ENCODE results near the gene INTS11. TPM values are rescaled to one million over a fixed set of nuclear protein-coding genes. Genes with fewer than 3 reads are reported as not detected.

INTS11 gene
- total and polyA plus RNA-seq, 2 of the 13 experiments (the other 11 are each of a cell fraction or from before 2014, with no cell fraction given) = 52.8 to 94.8 TPM

GRCh38 chr1:1348420-1349255 is 24.2 kb upstream of the INTS11 start (continued):
- TF ChIP-seq GATAD1 (CRISPR knock-in tag; IDR thresholded peaks at IDR 0.05) = no peak
- no peak for TF ChIP-seq ZNF562 (CRISPR knock-in tag; IDR thresholded peaks at IDR 0.05; ENCODE audit: borderline replicate concordance)
- no peak for TF ChIP-seq NBN (conservative IDR thresholded peaks at IDR 0.05)
- no peak for TF ChIP-seq SCMH1 (CRISPR knock-in tag; IDR thresholded peaks at IDR 0.05; ENCODE audit: borderline replicate concordance)
- 0 out of 2 replicates have a peak, but pooled peaks have one; percentile 34 for TF ChIP-seq TMF1 (CRISPR knock-in tag; IDR thresholded peaks at IDR 0.05; ENCODE audit: low read depth)
- TF ChIP-seq ZNF354B (CRISPR knock-in tag; IDR thresholded peaks at IDR 0.05) = no peak
- TF ChIP-seq ZNF367 (CRISPR knock-in tag; IDR thresholded peaks at IDR 0.05; ENCODE audit: borderline replicate concordance) = peak; percentile 43; the same call in 1 of the 2 replicates
- TF ChIP-seq MAX (IDR thresholded peaks at IDR 0.05) = no peak; the same call in 1 of the 2 replicates
- TF ChIP-seq HNRNPL (IDR thresholded peaks at IDR 0.05; ENCODE audit: low read depth, low read length) = no peak
- TF ChIP-seq KMT2A (CRISPR knock-in tag; IDR thresholded peaks at IDR 0.05) = no peak
- TF ChIP-seq, protein P1, sequence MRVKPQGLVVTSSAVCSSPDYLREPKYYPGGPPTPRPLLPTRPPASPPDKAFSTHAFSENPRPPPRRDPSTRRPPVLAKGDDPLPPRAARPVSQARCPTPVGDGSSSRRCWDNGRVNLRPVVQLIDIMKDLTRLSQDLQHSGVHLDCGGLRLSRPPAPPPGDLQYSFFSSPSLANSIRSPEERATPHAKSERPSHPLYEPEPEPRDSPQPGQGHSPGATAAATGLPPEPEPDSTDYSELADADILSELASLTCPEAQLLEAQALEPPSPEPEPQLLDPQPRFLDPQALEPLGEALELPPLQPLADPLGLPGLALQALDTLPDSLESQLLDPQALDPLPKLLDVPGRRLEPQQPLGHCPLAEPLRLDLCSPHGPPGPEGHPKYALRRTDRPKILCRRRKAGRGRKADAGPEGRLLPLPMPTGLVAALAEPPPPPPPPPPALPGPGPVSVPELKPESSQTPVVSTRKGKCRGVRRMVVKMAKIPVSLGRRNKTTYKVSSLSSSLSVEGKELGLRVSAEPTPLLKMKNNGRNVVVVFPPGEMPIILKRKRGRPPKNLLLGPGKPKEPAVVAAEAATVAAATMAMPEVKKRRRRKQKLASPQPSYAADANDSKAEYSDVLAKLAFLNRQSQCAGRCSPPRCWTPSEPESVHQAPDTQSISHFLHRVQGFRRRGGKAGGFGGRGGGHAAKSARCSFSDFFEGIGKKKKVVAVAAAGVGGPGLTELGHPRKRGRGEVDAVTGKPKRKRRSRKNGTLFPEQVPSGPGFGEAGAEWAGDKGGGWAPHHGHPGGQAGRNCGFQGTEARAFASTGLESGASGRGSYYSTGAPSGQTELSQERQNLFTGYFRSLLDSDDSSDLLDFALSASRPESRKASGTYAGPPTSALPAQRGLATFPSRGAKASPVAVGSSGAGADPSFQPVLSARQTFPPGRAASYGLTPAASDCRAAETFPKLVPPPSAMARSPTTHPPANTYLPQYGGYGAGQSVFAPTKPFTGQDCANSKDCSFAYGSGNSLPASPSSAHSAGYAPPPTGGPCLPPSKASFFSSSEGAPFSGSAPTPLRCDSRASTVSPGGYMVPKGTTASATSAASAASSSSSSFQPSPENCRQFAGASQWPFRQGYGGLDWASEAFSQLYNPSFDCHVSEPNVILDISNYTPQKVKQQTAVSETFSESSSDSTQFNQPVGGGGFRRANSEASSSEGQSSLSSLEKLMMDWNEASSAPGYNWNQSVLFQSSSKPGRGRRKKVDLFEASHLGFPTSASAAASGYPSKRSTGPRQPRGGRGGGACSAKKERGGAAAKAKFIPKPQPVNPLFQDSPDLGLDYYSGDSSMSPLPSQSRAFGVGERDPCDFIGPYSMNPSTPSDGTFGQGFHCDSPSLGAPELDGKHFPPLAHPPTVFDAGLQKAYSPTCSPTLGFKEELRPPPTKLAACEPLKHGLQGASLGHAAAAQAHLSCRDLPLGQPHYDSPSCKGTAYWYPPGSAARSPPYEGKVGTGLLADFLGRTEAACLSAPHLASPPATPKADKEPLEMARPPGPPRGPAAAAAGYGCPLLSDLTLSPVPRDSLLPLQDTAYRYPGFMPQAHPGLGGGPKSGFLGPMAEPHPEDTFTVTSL (CRISPR knock-in tag; IDR thresholded peaks at IDR 0.05; ENCODE audit: borderline replicate concordance) = no peak
- no peak for TF ChIP-seq REXO4 (CRISPR knock-in tag; IDR thresholded peaks at IDR 0.05; ENCODE audit: borderline replicate concordance)
- TF ChIP-seq RBAK (CRISPR knock-in tag; IDR thresholded peaks at IDR 0.05) = no peak
- TF ChIP-seq, protein P2, sequence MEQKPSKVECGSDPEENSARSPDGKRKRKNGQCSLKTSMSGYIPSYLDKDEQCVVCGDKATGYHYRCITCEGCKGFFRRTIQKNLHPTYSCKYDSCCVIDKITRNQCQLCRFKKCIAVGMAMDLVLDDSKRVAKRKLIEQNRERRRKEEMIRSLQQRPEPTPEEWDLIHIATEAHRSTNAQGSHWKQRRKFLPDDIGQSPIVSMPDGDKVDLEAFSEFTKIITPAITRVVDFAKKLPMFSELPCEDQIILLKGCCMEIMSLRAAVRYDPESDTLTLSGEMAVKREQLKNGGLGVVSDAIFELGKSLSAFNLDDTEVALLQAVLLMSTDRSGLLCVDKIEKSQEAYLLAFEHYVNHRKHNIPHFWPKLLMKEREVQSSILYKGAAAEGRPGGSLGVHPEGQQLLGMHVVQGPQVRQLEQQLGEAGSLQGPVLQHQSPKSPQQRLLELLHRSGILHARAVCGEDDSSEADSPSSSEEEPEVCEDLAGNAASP (CRISPR knock-in tag; IDR thresholded peaks at IDR 0.05; ENCODE audit: borderline replicate concordance) = no peak
- TF ChIP-seq SMARCC2 (IDR thresholded peaks at IDR 0.05) = no peak
- no peak for TF ChIP-seq REST (IDR thresholded peaks at IDR 0.05; ENCODE audit: borderline replicate concordance in 1 of 2, low read depth in 1 of 2, low read length in 2 of 2)
- no peak for TF ChIP-seq SETDB1 (CRISPR knock-in tag; IDR thresholded peaks at IDR 0.05; ENCODE audit: borderline replicate concordance)
- TF ChIP-seq ZNF788 (CRISPR knock-in tag; IDR thresholded peaks at IDR 0.05; ENCODE audit: borderline replicate concordance) = no peak
- TF ChIP-seq MTF1 (CRISPR knock-in tag; IDR thresholded peaks at IDR 0.05) = no peak
